Measurements from ENCODE around the gene KLK2.

Gene KLK2

DNA sequence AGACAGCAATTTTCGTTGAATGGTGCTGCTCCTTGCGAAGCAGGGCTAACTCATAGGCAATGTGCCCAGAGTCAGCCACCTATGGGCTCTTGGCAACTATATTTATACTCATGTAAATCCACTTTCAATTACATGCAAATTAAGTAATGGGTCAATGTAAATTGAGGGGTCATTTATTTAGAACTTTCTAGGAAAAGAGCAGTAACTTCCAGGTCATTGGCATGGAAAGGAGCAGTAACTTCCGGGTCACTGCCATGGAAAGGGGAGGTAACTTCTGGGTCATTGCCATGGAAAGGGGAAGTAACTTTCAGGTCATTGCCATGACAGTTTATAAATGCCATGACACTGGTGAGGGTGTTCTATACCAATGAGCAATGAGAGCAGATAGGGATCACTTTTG lies 26.3 kb downstream of the KLK2 start:
- TF ChIP-seq, protein P1, sequence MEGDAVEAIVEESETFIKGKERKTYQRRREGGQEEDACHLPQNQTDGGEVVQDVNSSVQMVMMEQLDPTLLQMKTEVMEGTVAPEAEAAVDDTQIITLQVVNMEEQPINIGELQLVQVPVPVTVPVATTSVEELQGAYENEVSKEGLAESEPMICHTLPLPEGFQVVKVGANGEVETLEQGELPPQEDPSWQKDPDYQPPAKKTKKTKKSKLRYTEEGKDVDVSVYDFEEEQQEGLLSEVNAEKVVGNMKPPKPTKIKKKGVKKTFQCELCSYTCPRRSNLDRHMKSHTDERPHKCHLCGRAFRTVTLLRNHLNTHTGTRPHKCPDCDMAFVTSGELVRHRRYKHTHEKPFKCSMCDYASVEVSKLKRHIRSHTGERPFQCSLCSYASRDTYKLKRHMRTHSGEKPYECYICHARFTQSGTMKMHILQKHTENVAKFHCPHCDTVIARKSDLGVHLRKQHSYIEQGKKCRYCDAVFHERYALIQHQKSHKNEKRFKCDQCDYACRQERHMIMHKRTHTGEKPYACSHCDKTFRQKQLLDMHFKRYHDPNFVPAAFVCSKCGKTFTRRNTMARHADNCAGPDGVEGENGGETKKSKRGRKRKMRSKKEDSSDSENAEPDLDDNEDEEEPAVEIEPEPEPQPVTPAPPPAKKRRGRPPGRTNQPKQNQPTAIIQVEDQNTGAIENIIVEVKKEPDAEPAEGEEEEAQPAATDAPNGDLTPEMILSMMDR (IDR thresholded peaks at IDR 0.05; ENCODE audit: insufficient read depth, missing control alignments): no peak
- no peak for FAIRE-seq
- DNase-seq (ENCODE audit: insufficient read length, low spot score): no peak

DNA sequence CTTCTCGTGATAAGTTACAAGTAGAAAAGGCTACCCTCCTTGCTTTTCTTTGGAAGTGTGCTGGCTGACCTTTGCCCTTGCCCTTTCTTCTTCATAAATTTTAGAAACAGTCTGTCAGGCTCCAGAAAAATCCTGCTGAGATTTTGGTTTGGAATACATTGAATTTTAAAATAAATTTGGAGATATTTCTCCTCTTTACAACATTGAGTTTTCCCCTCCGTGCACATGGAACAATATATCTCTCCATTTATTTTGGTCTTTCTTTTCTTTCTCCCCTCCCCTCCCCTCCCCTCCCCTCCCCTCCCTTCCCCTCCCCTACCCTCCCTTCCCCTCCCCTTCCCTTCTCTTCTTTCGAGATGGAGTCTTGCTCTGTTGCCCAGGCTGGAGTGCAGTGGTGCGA lies 29.4 kb downstream of the KLK2 start:
- DNase-seq (ENCODE audit: insufficient read length, low spot score) (no peak), FAIRE-seq (no peak)
- TF ChIP-seq, protein P1 (IDR thresholded peaks at IDR 0.05; ENCODE audit: insufficient read depth, missing control alignments): no peak

DNA sequence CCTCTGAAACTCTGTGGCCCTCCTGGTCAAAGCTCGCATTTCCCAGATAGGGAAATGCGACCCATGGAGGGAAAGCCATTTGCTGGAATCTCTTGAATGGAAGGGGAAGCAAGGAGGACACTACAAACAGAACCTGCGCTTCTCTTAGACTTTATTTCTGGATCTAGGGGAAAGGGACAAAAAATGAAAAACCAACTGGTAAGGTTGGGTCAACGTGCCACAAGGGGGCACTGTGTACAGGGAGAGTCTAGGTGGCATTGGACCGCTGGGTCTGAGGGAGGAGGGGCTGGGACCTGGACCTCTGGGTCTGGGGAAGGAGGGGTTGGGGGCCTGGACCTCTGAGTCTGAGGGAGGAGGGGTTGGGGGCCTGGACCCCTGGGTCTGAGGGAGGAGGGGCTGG lies 33.0 kb downstream of the KLK2 start:
- no peak for DNase-seq (ENCODE audit: insufficient read length, low spot score)
- TF ChIP-seq, protein P1 (IDR thresholded peaks at IDR 0.05; ENCODE audit: insufficient read depth, missing control alignments): peak; percentile 43
- FAIRE-seq: no peak

DNA sequence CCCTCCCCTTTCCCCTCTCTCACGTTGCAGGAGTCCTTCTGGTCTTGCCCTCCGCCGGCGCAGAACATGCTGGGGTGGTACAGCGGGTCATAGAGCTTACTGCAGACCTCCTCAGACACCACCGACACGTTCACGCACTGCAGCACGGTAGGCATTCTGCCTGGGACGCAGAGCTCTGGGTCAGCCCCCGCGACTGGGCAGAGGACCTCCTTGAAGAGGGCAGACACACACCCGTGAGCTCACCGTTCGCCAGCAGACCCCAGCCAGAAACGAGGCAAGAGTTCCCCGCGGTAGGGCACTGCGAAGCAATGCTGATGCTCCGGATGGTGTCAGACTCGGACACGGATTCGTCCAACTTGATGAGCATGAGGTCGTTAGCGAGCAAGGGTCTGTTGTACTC lies 35.1 kb downstream of the KLK2 start:
- FAIRE-seq (no peak), DNase-seq (ENCODE audit: insufficient read length, low spot score) (no peak)
- TF ChIP-seq, protein P1 (IDR thresholded peaks at IDR 0.05; ENCODE audit: insufficient read depth, missing control alignments): no peak

DNA sequence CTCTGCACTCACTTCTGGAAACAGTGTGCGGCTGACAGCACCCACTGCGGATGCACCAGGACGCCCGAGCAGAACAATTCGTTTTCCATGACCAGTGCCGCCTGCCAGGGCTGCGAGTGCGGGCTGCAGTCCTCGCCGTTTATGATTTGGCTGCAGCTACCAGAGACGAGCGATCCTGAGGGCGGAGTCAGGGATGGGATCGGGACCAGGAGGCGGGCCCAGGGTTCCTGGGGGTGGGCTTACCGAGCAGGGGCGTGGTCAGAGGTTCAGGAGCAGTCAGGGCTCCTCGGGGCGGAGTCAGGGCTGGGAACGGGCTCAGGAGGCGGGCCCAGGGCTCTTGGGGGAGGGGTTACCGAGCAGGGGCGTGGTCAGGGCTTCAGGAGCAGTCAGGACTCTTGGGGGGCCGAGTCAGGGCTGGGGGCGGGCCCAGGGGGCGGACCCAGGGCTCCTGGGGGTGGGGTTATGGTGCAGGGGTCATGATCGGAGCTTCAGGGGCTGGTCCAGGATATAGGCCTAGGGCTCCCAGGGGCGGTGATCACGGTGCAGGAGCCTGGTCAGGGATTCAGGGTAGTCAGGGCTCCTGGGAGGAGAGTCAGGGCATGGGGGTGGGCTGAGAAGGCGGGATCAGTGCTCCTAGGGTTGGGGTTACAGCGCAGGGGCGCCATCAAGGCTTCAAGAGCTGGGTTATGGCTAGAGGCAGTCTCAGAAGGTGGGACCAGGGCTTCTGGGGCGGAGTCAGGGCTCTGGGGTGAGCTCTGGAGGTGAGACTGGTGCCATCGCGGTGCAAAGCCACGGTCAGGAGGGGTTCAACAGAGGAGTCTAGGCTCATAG lies 36.2 kb downstream of the KLK2 start:
- FAIRE-seq (no peak), DNase-seq (ENCODE audit: insufficient read length, low spot score) (no peak)
- TF ChIP-seq, protein P1 (IDR thresholded peaks at IDR 0.05; ENCODE audit: insufficient read depth, missing control alignments): no peak

DNA sequence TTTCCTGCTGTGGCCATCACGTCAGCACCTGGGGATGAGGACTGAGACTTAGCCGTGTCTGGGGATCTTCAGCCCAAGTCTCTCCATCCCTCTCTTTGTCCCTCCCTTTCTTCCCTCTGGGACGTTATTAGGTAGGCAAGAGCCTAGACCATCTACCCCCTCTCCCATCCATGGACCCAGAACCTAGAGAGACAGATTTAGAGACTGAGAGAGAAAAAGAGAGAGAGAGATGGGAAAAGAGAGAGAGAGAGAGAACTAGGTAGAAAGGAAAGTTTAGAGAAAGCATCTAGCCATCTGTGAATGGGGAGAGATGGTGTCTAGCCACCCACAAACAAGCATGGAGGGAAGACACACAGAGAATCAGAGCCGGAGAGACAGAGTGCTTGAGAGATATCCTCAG lies 37.5 kb downstream of the KLK2 start:
- DNase-seq (ENCODE audit: insufficient read length, low spot score): no peak
- no peak for FAIRE-seq
- TF ChIP-seq, protein P1 (IDR thresholded peaks at IDR 0.05; ENCODE audit: insufficient read depth, missing control alignments): no peak

Data from D721Med (cell line).